Choroid plexus epithelial cell (primary cell): ENCODE results near the gene TTC31.
A peak's percentile ranks its signal among the peaks of the same experiment; 100 is the strongest.

Experiments
- DNase-seq: peaks from one replicate; pipeline ENCODE4 v3.0.0-alpha.2; 2010; ENCODE audit warnings: low read depth
- H3K4me3 ChIP-seq: 2 replicates; pipeline ENCODE4 v1.5.1; 2011; ENCODE audit warnings: low read depth, mild to moderate bottlenecking, control low read depth, low read length, moderate library complexity
- TF ChIP-seq, protein P1 (sequence below): conservative IDR thresholded peaks from 2 replicates; pipeline ENCODE4 v1.5.1; 2011; ENCODE audit warnings: low read depth, mild to moderate bottlenecking, control low read depth, inconsistent platforms, low read length, moderate library complexity

TTC31 gene

DNA sequence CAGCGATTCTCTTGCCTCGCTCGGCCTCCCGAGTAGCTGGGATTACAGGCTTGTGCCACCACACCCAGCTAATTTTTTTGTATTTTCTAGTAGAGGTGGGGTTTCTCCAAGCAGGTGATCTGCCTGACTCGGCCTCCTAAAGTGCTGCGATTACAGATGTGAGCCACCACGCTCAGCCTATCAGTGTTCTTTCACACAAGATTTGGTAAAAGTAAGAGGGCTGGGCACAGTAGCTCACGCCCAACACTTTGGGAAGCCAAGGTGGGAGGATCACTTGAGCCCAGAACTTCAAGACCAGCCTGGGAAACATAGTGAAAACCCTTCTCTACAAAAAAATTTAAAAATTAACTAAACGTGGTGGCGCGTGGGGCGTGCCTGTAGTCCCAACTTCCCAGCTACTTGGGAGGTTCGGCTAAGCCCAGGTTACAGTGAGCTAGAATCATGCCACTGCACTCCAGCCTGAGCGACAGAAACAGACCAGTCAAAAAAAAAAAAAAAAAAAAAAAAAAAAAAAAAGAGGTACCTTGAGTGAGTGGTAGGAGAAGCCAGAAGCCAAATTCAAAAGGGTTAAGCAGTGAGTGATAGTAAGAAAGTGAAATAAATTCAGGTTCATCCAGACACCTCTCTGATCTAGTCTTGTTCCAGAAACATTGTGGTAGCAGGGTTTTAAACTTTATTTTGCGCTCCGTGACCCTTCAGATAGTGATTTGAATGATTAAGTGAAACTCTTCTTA is 11.4 kb upstream of the TTC31 start:
- H3K4me3 ChIP-seq: peak overlapping the region; percentile 89
- TF ChIP-seq, protein P1, sequence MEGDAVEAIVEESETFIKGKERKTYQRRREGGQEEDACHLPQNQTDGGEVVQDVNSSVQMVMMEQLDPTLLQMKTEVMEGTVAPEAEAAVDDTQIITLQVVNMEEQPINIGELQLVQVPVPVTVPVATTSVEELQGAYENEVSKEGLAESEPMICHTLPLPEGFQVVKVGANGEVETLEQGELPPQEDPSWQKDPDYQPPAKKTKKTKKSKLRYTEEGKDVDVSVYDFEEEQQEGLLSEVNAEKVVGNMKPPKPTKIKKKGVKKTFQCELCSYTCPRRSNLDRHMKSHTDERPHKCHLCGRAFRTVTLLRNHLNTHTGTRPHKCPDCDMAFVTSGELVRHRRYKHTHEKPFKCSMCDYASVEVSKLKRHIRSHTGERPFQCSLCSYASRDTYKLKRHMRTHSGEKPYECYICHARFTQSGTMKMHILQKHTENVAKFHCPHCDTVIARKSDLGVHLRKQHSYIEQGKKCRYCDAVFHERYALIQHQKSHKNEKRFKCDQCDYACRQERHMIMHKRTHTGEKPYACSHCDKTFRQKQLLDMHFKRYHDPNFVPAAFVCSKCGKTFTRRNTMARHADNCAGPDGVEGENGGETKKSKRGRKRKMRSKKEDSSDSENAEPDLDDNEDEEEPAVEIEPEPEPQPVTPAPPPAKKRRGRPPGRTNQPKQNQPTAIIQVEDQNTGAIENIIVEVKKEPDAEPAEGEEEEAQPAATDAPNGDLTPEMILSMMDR: no peak
- no peak for DNase-seq

DNA sequence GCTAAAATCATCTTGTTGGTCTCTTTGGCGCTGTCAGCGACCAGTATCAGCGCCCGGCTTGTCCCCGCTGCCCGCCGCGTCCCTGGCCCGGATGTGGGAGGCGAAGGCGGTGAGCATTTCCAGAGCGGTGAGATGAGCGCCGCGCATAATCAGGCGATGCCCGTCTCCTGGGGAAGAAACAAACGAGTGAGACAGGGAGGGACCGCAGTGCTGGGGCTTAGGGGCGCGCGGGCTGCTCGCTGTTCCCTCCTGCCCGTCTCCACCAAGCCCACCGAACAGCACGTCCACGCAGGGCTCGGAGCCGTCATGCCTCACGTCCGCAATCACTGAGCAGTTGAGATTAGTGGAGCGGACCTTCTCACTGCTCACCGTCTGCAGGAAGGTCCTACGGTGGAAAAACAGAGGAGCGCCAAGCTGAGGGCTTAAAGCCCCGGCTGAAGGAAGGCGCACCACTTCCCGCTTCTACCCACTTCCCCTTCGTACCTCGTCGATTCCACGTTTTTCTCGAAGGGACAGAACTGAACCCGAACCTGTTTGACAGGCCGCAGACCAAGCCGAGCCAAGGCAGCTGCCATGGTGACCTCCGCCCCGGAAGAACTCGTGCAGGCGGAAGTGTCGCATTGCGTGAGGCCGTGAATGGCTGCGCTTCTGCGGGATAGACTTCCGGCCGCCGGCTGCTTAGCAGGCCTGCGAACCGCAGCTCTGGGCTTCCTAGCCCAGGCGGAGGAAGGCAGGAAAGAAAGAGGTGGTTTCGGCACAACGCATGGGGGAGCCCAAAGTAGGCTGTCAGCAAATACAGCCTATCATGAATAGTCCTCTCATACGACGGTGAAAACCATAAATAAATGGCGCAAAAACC is 10.6 kb upstream of the TTC31 start, which contains the start of gene MRPL53:
Gene MRPL53 (minus strand): TSS at position 595 of the 859 bp plus-strand sequence. CDS start 20 bp downstream, at position 575.
- peak; percentile 97 for DNase-seq
- TF ChIP-seq, protein P1: no peak

DNA sequence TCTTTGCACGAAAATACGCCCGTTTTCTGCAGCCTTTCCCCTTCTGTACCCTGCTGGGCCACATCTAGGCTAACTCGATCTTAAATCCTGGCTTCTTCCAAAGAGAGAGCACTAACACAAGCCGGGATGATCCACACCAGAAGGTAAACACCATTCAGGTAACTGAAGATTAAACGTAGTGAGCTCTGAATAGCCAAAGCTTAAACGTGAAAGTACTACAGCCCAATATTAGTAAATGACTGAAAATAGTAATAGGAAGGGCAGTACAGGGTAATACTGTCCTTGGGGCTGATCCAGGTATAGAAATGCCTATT is 10.0 kb upstream of the TTC31 start:
- TF ChIP-seq, protein P1: no peak
- no peak for DNase-seq
- peak overlapping the region; percentile 89 for H3K4me3 ChIP-seq

More for the DNA sequence above, 10.6 kb upstream of the TTC31 start, which contains the start of gene MRPL53:
- peak within 1 kb of the TSS; percentile 89 for H3K4me3 ChIP-seq

DNA sequence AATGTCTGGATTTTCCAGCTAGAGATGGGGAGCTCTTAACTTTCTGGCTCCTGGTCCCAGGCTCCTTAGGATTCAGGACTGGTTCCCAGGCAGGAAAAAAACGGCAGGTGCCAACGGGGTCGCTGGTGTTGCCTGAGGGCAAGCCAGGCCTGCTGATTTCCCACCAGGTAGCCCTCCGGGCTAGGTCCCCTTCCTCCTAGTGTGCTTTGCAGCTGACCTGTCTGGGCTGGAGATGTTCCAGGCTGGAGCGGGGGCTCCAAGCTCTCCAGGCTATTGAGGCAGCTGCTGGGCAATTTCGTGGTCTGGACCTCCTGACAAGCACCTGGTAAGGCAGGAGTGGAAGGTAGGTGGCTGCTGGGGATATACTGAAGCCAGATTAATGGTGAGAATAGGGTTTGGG is 8.4 kb upstream of the TTC31 start:
- no peak overlapping the region for H3K4me3 ChIP-seq
- TF ChIP-seq, protein P1: no peak
- no peak for DNase-seq

GRCh38 chr2:74474899-74475298 is 8.0 kb upstream of the TTC31 start:
- TF ChIP-seq, protein P1: peak; percentile 56
- no peak overlapping the region for H3K4me3 ChIP-seq
- no peak for DNase-seq

DNA sequence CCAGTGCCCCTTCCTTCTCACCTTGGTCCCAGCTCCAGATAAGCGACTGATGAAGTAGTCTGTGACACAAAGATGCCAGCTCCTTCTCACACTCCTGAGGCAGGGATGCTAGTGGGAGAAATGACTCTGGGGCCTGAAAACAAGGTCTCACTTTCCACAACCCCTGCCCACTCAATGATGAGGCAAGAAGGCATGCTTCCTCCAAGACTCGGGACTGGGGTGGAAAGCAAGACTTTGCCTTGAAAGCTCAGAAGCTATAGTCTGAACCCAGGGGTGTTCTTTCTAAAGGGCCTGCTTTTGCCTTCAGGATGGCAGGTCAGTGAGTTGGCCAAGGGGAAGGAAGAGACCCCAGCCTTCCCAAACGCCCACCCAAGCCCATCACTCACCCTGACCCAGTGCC is 1.4 kb upstream of the TTC31 start:
- peak overlapping the region; percentile 94 for H3K4me3 ChIP-seq
- TF ChIP-seq, protein P1: no peak
- DNase-seq: no peak
